Liver (tissue), 9 donors: ENCODE data around the gene ADCY9. TPM values are rescaled to one million over a fixed set of nuclear protein-coding genes. Genes with fewer than 3 reads are reported as not detected.

ENCODE experiments used
- DNase-seq: peaks from one replicate; pipeline ENCODE4 v3.0.0-alpha.2; 2017; ENCODE audit warnings: low spot score
- H3K27ac ChIP-seq, 2 donors: one replicate each; pipeline ENCODE4 v1.7.0; 2013; ENCODE audit warnings: inconsistent platforms in 2 of 2, low read length in 2 of 2, control low read depth in 1 of 2, low read depth in 1 of 2, mild to moderate bottlenecking in 1 of 2
- H3K27me3 ChIP-seq, 4 donors: one replicate each; pipeline versions ENCODE4 v1.6.1 to v1.7.0; 2013; ENCODE audit warnings: low read length in 3 of 4, inconsistent platforms in 1 of 4, mild to moderate bottlenecking in 1 of 4, moderate library complexity in 1 of 4; ENCODE audit not compliant: control insufficient read depth in 4 of 4, insufficient read depth in 4 of 4
- H3K36me3 ChIP-seq, 4 donors: one replicate each; pipeline versions ENCODE4 v1.6.1 to v1.7.0; 2013; ENCODE audit warnings: low read length in 3 of 4, mild to moderate bottlenecking in 3 of 4, low read depth in 1 of 4, moderate library complexity in 1 of 4; ENCODE audit not compliant: control insufficient read depth in 4 of 4, insufficient read depth in 3 of 4
- H3K4me1 ChIP-seq, 4 donors: one replicate each; pipeline versions ENCODE4 v1.6.1 to v1.7.0; 2013; ENCODE audit warnings: low read length in 3 of 4, mild to moderate bottlenecking in 3 of 4, moderate library complexity in 1 of 4; ENCODE audit not compliant: control insufficient read depth in 4 of 4, insufficient read depth in 4 of 4
- H3K4me3 ChIP-seq, 3 donors: one replicate each; pipeline versions ENCODE4 v1.6.1 to v1.7.0; 2013; ENCODE audit warnings: low read length in 3 of 3, control low read depth in 1 of 3, low read depth in 1 of 3, mild to moderate bottlenecking in 1 of 3
- H3K9ac ChIP-seq, 2 donors: one replicate each; pipeline ENCODE4 v1.7.0; 2013; ENCODE audit warnings: low read length in 2 of 2, mild to moderate bottlenecking in 2 of 2, moderate library complexity in 2 of 2, control low read depth in 1 of 2, low read depth in 1 of 2
- H3K9me3 ChIP-seq, 4 donors: one replicate each; pipeline versions ENCODE4 v1.6.1 to v1.7.0; 2013; ENCODE audit warnings: low read length in 3 of 4; ENCODE audit not compliant: control insufficient read depth in 4 of 4
- CTCF ChIP-seq: fragments of 150-350 bp; IDR thresholded peaks from 2 replicates; pipeline ENCODE4 v1.5.1; 2017; ENCODE audit warnings: improper control_type of control experiment, low read depth, low read length; ENCODE audit not compliant: missing input control
- FOXA2 ChIP-seq: IDR thresholded peaks from 2 replicates; pipeline ENCODE4 v1.6.1; 2016; ENCODE audit warnings: antibody characterized with exemption
- GABPA ChIP-seq, 2 donors: IDR thresholded peaks in 1 of 2; conservative IDR thresholded peaks in 1 of 2; 2 replicates each; pipeline ENCODE4 v1.6.1; 2016; ENCODE audit warnings: antibody characterized with exemption in 2 of 2, mild to moderate bottlenecking in 1 of 2, moderate library complexity in 1 of 2
- HNF4G ChIP-seq: IDR thresholded peaks from 2 replicates; pipeline ENCODE4 v1.6.1; 2016; ENCODE audit warnings: antibody characterized with exemption
- RXRA ChIP-seq, 2 donors: IDR thresholded peaks; 2 replicates each; pipeline ENCODE4 v1.6.1; 2017 to 2018; ENCODE audit warnings: antibody characterized with exemption in 2 of 2, mild to moderate bottlenecking in 1 of 2
- SP1 ChIP-seq: IDR thresholded peaks from 2 replicates; pipeline ENCODE4 v1.6.1; 2018; ENCODE audit warnings: antibody characterized with exemption, mild to moderate bottlenecking
- YY1 ChIP-seq: IDR thresholded peaks from 2 replicates; pipeline ENCODE4 v1.6.1; 2016; ENCODE audit warnings: antibody characterized with exemption, mild to moderate bottlenecking
- WGBS: extraction: QIAGEN DNeasy Blood & Tissue Kit; methylation state at CpG from one replicate; pipeline ENCODE4 v1.1.7; 2013; 5-methylcytosine and 5-hydroxymethylcytosine counted together
- polyA plus RNA-seq, 2 donors: library from polyadenylated mRNA; stranded (reverse) in 1 of 2; unstranded in 1 of 2; fragments of 200-250 nt in 1 of 2; fragments of >200 nt in 1 of 2; fragmentation: Nextera tagmentation in 1 of 2; extraction: Ambion mirVana in 1 of 2; gene quantifications; one replicate each; pipeline versions ENCODE4 v1.2.1 to v1.2.3, GENCODE V29; 2013 to 2015
- total RNA-seq, 2 donors: library from RNA; depleted of rRNA; stranded (reverse); fragments of >200 nt; gene quantifications; one replicate each; pipeline ENCODE4 v1.2.3, GENCODE V29; 2014
- TF ChIP-seq, protein P1 (sequence below): IDR thresholded peaks from 2 replicates; pipeline ENCODE4 v1.6.1; 2016; ENCODE audit warnings: antibody characterized with exemption, mild to moderate bottlenecking
- TF ChIP-seq, protein P2 (sequence below): IDR thresholded peaks from 2 replicates; pipeline ENCODE4 v1.6.1; 2016; ENCODE audit warnings: antibody characterized with exemption
- donor health status: healthy.
- donor health status: healthy.
- donor health status: healthy.
- donor health status: healthy.
- donor health status: healthy.

The ADCY9 gene
- total and polyA plus RNA-seq, 4 donors = 3.6 to 25.1 (median 11.0) TPM

- Histone ChIP-seq H3K4me3 (no peak overlapping the region), H3K9ac (no peak overlapping the region), H3K9me3 (no peaks in the 10 kb centered on the region), H3K27ac (no peak overlapping the region), H3K4me1 (peaks cover 8 to 52% (median 36%) of the 10 kb centered on the region in 4 donors), H3K27me3 (no peaks in the 10 kb centered on the region), H3K36me3 (no peaks in the 10 kb centered on the region)
- 68% methylated on average over 4 of the region's 4 CpGs for WGBS
- no peak for DNase-seq
- TF ChIP-seq CTCF (no peak), HNF4G (no peak)
- TF ChIP-seq, protein P1, sequence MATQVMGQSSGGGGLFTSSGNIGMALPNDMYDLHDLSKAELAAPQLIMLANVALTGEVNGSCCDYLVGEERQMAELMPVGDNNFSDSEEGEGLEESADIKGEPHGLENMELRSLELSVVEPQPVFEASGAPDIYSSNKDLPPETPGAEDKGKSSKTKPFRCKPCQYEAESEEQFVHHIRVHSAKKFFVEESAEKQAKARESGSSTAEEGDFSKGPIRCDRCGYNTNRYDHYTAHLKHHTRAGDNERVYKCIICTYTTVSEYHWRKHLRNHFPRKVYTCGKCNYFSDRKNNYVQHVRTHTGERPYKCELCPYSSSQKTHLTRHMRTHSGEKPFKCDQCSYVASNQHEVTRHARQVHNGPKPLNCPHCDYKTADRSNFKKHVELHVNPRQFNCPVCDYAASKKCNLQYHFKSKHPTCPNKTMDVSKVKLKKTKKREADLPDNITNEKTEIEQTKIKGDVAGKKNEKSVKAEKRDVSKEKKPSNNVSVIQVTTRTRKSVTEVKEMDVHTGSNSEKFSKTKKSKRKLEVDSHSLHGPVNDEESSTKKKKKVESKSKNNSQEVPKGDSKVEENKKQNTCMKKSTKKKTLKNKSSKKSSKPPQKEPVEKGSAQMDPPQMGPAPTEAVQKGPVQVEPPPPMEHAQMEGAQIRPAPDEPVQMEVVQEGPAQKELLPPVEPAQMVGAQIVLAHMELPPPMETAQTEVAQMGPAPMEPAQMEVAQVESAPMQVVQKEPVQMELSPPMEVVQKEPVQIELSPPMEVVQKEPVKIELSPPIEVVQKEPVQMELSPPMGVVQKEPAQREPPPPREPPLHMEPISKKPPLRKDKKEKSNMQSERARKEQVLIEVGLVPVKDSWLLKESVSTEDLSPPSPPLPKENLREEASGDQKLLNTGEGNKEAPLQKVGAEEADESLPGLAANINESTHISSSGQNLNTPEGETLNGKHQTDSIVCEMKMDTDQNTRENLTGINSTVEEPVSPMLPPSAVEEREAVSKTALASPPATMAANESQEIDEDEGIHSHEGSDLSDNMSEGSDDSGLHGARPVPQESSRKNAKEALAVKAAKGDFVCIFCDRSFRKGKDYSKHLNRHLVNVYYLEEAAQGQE = no peak
Observed at GRCh38 chr16:4016658-4017057, 99.6 kb downstream of the ADCY9 start.

DNA sequence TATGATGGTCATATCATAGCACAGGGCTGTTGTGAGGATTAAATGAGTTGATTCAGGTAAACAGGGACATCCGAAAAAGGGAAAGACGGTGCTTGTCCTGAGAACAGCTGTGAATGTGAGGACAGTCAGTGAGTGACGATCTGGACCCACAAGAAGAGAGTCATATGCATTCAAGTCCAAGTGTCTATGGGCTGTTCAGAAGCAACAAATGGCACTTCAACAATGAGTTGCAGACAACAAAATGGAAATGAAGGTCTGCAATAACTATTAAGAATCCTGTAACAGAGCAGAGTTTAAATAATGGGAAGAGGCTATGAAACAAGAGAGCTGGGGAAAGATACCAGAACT is 100.3 kb downstream of the ADCY9 start:
- peaks cover 5 to 53% (median 35%) of the 10 kb centered on the region in 4 donors for H3K4me1 ChIP-seq
- no peaks in the 10 kb centered on the region for H3K36me3 ChIP-seq
- peak overlapping the region; percentile 89 to 90 for H3K27ac ChIP-seq
- H3K9ac ChIP-seq = no peak overlapping the region
- no peak for TF ChIP-seq CTCF
- TF ChIP-seq YY1 = no peak
- TF ChIP-seq SP1 = no peak
- TF ChIP-seq FOXA2 = no peak
- TF ChIP-seq GABPA (IDR thresholded peaks at IDR 0.05 in 1 of 2, conservative IDR thresholded peaks at IDR 0.05 in 1 of 2) = no peak
- TF ChIP-seq RXRA (IDR thresholded peaks at IDR 0.05) = no peak
- TF ChIP-seq, protein P1 = no peak
- TF ChIP-seq, protein P2, sequence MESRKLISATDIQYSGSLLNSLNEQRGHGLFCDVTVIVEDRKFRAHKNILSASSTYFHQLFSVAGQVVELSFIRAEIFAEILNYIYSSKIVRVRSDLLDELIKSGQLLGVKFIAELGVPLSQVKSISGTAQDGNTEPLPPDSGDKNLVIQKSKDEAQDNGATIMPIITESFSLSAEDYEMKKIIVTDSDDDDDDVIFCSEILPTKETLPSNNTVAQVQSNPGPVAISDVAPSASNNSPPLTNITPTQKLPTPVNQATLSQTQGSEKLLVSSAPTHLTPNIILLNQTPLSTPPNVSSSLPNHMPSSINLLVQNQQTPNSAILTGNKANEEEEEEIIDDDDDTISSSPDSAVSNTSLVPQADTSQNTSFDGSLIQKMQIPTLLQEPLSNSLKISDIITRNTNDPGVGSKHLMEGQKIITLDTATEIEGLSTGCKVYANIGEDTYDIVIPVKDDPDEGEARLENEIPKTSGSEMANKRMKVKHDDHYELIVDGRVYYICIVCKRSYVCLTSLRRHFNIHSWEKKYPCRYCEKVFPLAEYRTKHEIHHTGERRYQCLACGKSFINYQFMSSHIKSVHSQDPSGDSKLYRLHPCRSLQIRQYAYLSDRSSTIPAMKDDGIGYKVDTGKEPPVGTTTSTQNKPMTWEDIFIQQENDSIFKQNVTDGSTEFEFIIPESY = no peak
- WGBS = 80% methylated on average over 3 of the region's 3 CpGs
- no peak overlapping the region for H3K4me3 ChIP-seq
- DNase-seq = no peak
- no peaks in the 10 kb centered on the region for H3K9me3 ChIP-seq
- no peaks in the 10 kb centered on the region for H3K27me3 ChIP-seq
